DND-41 (cell line): ENCODE results near the gene GALNTL6.

Experiments
- EZH2 ChIP-seq: IDR thresholded peaks from 3 replicates; pipeline ENCODE4 v1.6.1; 2012; ENCODE audit warnings: borderline replicate concordance, low read depth, mild to moderate bottlenecking, moderate library complexity, low read length, inconsistent platforms; ENCODE audit not compliant: severe bottlenecking
- TF ChIP-seq, protein P1 (sequence below): IDR thresholded peaks from 2 replicates; pipeline ENCODE4 v1.5.1; 2012; ENCODE audit warnings: borderline replicate concordance, low read length, moderate library complexity, mild to moderate bottlenecking; ENCODE audit not compliant: poor library complexity, severe bottlenecking; ENCODE audit errors: extremely low read depth

DNA sequence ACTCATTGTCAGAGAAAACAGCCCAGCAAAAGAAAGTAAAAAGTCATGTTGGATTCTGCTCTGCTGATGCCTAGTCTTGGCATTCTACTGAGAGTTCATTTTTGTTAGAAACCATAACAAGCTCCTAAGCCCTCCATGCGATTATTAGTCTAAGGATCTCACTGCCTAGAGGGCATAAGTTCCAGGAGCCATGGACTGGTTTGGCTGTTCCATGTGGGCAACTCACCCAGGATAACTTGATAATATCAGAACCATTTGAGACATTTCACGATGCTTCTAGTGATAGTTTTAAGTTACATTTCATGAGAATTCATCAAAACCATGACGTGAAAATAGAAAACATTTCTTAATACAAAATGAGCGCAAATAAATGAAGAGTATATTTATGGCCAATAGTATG is 978.6 kb downstream of the GALNTL6 start:
- TF ChIP-seq EZH2: no peak
- TF ChIP-seq, protein P1, sequence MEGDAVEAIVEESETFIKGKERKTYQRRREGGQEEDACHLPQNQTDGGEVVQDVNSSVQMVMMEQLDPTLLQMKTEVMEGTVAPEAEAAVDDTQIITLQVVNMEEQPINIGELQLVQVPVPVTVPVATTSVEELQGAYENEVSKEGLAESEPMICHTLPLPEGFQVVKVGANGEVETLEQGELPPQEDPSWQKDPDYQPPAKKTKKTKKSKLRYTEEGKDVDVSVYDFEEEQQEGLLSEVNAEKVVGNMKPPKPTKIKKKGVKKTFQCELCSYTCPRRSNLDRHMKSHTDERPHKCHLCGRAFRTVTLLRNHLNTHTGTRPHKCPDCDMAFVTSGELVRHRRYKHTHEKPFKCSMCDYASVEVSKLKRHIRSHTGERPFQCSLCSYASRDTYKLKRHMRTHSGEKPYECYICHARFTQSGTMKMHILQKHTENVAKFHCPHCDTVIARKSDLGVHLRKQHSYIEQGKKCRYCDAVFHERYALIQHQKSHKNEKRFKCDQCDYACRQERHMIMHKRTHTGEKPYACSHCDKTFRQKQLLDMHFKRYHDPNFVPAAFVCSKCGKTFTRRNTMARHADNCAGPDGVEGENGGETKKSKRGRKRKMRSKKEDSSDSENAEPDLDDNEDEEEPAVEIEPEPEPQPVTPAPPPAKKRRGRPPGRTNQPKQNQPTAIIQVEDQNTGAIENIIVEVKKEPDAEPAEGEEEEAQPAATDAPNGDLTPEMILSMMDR: no peak
